ENCODE data around the gene ZNF728.
"Not testable (repeated sequence)": the region's sequence is repeated elsewhere in the genome, so short reads cannot be mapped to it uniquely, and the experiment has no call there.

ZNF728 gene

GRCh38 chr19:23002690-23003422 is at the start of gene ZNF728:
TSS of gene ZNF728 (minus strand) at chr19:23003176. CDS start at chr19:23003030, 146 bp downstream.
- no peak for DNase-seq

GRCh38 chr19:23052349-23052748 is 49.4 kb upstream of the ZNF728 start:
- DNase-seq, result no peak

- no peak for DNase-seq
Measured at GRCh38 chr19:23049256-23049655, 46.3 kb upstream of the ZNF728 start.

- DNase-seq, result no peak
Measured at GRCh38 chr19:23046743-23047142, 43.8 kb upstream of the ZNF728 start.

GRCh38 chr19:23033721-23034120 is 30.7 kb upstream of the ZNF728 start:
- no peak for DNase-seq

GRCh38 chr19:23015660-23016059 is 12.7 kb upstream of the ZNF728 start:
- no peak for DNase-seq

GRCh38 chr19:22994957-22995356 is 8.0 kb downstream of the ZNF728 start:
- not testable (repeated sequence) for DNase-seq

GRCh38 chr19:22976248-22976647 is 26.7 kb downstream of the ZNF728 start:
- DNase-seq, result no peak

- not testable (repeated sequence) for DNase-seq
Measured at GRCh38 chr19:22975546-22976136, 27.3 kb downstream of the ZNF728 start.

GRCh38 chr19:22945560-22945959 is 57.4 kb downstream of the ZNF728 start:
- no peak for DNase-seq

GRCh38 chr19:22935151-22935550 is 67.8 kb downstream of the ZNF728 start:
- DNase-seq, result no peak

- DNase-seq, result not testable (repeated sequence)
Measured at GRCh38 chr19:22927576-22927975, 75.4 kb downstream of the ZNF728 start.

- DNase-seq, result not testable (repeated sequence)
Measured at GRCh38 chr19:22925181-22925580, 77.8 kb downstream of the ZNF728 start.

All from NCI-H748 treated with DMSO at 0.1 percent for 48 hours (cell line).